Uterus (tissue), 2 donors: ENCODE results near the gene OR7D2.

ENCODE experiments used
- CTCF ChIP-seq, 4 experiments: fragments of 200-600 bp in 2 of 4; fragments of 450-650 bp in 2 of 4; sonication (generic) in 2 of 4; IDR thresholded peaks; one replicate each; pipeline ENCODE4 v1.5.1; 2016 to 2019; ENCODE audit warnings: antibody characterized with exemption in 4 of 4, mild to moderate bottlenecking in 2 of 4, moderate library complexity in 1 of 4
- POLR2A ChIP-seq, 2 donors: fragments of 450-650 bp; IDR thresholded peaks; one replicate each; pipeline ENCODE4 v1.6.1; 2016; ENCODE audit warnings: antibody characterized with exemption in 2 of 2, mild to moderate bottlenecking in 1 of 2, moderate library complexity in 1 of 2

GRCh38 chr19:9155591-9155990 lies 23.2 kb upstream of the OR7D2 start:
- TF ChIP-seq POLR2A (IDR thresholded peaks at IDR 0.05) (no peak), CTCF (IDR thresholded peaks at IDR 0.05) (no peak)
